ENCODE data around the gene KLHL29. TPM values are rescaled to one million over a fixed set of nuclear protein-coding genes. Genes with fewer than 3 reads are reported as not detected.
"Not testable (repeated sequence)": the region's sequence is repeated elsewhere in the genome, so short reads cannot be mapped to it uniquely, and the experiment has no call there.

The KLHL29 gene
- total RNA-seq, 1 donor from 2014 or later, result 2.2 TPM

DNA sequence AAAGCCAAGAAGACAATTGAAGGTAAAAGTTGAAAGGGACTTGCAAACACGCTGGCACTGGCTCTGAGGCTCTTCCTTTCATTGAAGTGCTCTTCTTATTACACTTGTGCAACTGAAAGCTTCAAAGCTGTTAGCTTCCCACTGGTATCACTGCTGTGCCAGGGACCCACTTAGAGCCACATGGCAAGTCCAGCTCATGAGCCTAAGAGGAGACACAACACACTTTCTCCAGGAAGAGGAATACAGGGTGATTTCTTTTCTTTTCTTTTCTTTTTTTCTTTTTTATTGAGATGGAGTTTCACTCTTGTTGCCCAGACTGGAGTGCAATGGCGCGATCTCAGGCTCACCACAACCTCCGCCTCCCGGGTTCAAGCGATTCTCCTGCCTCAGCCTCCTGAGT is 323.8 kb downstream of the KLHL29 start:
- no peak for DNase-seq (ENCODE audit: low read depth in 2 of 2)

DNA sequence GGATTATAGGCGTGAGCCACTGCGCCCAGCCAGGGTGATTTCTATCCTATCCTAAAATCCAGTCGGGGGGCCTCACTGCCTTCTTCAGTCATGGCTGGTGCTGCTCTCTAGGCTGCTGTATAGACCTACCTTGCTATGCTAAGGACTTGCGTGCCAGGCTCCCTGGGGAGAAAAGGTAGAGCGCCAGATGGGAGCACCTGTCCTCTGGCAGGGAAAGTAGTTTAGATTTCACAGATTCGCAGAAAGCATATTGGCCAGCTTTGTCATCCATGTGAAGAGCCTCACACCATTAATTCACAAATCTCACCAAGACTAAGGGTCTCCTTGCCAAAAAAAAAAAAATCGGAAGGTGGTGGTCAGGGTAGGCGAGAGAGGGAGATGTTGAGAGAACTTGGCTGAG is 324.3 kb downstream of the KLHL29 start:
- DNase-seq (ENCODE audit: low read depth in 2 of 2), result no peak

DNA sequence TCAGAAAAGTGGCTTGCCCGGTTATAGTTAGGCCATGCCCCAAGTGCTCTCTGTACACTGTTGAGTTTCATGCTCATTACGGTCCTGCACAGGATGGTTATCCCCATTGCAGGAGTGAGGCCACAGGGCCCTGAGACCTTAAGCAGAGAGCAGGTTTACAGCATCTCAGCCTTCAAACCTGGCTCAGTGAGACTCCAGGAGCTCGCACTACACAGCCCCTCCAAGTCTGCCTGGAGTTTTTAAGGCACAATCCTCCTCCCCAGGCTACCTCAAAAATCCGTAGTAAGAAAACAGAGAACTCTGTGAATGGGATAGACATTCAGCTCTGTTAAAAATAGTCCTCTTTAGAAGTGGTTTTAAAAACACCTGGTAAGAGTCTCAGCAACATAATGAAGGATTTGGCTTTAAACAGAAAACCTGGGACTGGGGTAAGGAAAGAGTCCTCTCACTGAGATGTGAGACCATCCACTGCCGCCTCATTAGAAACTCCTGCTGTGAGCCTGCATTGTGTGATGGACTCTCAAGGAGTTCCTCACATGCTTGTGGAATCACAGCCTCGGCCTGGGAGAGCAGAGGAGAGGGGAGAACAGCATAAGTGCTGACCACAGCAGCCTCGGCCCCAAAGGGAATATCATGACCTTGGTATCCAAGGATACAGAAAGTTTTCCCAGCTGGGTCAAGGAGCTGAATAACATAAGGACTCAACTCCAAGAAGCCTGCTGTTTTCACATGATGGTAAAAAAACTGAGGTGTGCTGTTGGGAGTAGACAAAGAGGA is 327.2 kb downstream of the KLHL29 start:
- DNase-seq (ENCODE audit: low read depth in 2 of 2), result no peak

DNA sequence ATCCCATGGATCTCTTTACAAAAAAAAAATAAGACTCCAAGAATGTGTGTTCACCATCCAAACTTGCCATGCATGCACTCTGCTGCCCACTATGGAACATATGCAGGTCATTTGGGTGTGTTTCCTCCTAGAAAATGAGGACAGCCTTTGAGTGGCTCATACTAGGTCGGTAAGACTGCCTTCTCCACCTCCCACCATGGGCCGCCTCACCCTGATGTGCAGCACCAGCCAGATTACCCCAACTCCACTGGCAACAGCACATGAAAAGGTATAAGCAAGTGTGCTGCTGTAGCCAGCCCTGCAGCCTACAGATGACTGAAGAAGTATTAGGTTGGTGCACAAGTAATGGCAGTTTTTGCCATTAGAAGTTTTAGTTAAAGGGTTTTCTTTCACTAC is 327.8 kb downstream of the KLHL29 start:
- DNase-seq (ENCODE audit: low read depth in 2 of 2), result no peak

DNA sequence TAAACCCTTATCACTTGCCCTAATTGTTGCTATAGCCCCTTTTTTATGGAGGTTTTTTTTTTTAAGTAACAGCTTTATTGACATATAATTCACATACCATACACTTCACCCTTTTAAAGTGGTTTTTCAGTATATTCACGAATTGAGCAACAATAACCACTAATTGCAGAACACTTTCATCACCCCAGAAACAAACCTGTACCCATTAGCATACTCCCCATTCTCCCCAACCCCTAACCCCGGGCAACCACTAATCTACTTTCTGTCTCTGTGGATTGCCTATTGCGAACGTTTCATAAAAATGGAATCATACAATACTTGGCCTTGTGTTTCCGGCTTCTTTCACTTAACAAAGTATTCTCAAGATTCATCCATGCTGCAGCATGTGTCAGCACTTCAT is 328.4 kb downstream of the KLHL29 start:
- DNase-seq (ENCODE audit: low read depth in 2 of 2), result no peak

DNA sequence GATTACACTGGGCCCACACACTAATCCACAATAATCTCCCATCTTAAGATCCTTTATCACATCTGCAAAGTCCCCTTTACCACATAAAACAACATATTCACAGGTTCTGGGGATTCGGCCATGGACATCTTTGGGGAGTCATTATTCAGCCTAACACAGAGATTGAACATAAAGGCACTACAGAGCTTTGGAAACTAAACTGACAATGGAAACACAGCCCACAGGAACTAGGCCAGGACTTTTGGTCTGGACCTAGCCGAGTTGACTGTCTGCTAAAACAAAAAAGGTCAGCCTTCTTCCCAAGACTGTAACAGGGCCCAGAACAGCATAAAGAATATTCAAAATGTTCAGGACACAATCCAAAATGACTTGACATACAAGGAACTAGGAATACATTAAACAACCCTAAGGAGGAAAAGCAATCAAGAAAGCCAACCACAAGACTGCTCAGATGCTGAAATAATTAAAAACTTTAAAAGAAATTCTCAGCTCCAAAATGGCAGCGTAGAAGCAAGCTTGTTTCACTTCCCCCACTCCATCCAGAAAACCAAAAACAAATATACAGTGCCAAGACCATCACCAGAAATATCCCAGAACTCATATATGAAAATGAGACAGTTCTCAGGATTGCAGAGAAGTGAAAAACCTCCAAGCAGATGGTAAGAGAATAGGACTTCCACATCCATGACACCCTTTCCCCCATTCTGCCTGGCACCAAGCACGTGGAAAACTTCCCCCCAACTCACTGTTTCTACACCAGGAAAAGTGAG is 334.1 kb downstream of the KLHL29 start:
- DNase-seq (ENCODE audit: low read depth in 2 of 2), result no peak

DNA sequence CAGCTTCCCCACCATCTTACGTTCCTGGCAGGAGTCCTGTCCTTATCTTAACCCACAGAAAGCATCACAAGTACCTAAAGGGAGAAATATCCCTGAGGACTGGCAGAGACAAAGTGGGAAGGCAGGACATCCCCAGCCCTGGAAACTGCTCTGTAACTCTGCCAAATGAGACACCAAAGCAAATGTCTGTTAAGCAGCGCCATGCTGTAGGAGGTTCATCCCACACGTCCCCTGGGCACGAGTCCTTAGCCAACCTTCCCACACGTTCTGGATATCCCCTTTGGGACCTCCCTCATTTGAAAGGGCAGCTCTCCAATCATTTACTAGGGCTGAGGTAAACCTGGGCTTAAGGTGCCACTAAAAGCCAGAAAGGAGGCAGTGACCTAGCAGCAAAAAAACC is 334.7 kb downstream of the KLHL29 start:
- DNase-seq (ENCODE audit: low read depth in 2 of 2), result no peak

DNA sequence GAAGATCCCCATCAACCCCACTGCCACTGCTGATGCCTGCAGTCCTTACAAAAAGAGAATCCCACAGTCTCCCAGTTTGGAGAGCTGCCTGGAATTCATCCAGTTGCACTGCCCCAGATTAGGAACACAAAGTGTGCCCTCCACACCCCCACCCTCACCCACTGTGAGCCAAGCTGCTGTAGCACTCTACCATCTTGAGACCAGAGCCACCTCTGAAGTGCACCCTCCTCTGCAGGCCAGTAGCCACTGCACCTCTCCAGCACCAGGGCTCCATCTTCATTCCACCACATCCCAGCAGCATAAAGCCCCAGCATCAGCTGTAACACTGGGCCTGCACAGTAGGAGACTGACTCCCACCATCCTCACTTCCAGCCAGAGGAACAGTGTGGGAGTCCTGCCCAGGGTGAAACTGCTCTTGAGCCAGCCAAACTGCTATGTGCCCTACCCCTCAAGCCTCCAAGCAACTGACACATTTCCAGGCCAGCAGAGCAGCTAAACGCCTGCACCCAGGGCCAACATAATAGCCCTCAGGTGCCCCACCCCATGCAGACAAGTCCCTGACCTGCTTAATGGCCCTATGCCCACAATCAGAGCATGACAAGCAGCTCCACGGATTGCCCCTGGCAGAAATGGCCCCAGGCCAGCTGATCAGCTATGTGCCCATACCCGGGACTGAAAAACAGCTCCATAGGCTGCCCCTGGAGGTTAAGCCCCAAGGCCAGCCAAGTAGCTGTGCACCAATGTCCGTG is 335.9 kb downstream of the KLHL29 start:
- DNase-seq (ENCODE audit: low read depth in 2 of 2), result no peak

DNA sequence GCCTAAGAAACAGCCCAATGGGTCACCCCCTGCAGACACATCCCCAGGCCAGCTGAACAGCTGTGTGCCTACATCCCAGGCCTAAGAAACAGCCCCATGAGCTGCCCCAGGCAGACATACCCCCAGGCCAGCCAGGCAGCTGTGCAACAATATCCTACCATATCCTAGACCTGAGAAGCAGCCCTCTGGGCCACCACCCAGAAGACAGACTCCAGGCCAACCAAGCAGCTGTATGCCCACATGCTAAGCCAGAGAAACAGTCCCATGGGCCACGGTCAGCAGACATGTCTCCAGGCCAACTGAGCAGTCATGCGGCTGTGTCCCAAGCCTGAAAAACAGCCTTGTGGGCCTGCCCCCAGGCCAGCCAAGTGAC is 336.5 kb downstream of the KLHL29 start:
- no peak for DNase-seq (ENCODE audit: low read depth in 2 of 2)

DNA sequence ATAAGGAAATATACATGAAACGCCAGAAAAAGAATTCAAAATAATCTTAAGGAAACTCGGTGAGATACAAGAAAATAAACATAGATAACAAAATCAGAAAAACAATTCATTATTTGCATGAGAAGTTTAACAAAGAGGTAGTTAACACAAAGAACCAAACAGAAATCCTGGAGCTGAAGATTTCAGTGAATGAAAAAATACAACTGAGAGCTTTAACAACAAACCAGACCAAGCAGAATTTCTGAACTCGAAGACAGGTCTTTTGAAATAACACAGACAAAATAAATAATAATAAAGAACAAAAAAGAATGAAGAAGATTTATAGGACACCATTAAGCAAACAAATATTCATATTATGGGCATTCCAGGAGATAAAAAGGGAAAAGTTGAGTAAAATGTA is 337.3 kb downstream of the KLHL29 start:
- no peak for DNase-seq (ENCODE audit: low read depth in 2 of 2)

DNA sequence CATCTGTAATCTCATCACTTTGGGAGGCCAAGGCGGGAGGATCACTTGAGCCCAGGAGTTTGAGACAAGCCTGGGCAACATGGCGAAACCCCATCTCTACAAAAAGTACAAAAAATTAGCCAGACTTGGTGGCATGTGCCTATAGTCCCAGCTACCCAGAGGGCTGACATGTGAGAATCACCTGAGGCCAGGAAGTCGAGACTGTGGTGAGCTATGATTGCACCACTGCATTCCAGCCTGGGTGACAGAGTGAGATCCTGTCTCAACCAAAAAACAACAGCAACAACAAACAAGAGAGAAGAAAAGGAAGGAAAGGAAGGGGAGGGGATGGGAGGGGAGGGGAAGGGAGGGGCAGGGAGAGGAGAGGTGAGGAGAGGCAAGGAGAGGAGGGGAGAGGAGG is 338.1 kb downstream of the KLHL29 start:
- DNase-seq (ENCODE audit: low read depth in 2 of 2), result not testable (repeated sequence)

DNA sequence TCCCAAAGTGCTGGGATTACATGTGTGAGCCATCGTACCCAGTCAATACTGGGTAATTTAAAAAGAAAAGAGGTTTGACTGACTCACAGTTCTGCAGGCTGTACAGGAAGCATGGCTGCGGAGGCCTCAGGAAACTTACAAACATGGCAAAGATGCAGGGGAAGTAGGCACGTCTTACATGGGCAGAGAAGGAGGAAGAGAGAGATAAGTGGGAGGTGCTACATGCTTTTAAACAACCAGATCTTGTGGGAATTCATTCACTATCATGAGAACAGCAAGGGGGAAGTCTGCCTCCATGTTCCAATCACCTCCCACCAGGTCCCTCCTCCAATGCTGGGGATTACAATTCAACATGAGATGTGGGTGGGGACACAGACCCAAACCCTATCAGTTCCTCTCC is 349.4 kb downstream of the KLHL29 start:
- DNase-seq (ENCODE audit: low read depth in 2 of 2), result peak in 1 of 2 donors; percentile 6

DNA sequence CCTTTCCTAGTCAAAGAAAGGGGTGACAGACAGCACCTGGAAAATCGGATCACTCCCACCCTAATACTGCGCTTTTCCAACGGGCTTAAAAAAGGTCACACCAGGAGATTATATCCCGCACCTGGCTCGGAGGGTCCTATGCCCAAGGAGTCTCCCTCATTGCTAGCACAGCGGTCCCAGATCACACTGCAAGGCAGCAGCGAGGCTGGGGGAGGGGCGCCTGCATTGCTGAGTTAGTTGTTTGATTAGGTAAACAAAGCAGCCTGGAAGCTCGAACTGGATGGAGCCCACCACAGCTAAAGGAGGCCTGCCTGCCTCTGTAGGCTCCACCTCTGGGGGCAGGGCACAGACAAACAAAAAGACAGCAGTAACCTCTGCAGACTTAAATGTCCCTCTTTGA is 351.8 kb downstream of the KLHL29 start:
- DNase-seq (ENCODE audit: low read depth in 2 of 2), result not testable (repeated sequence)

DNA sequence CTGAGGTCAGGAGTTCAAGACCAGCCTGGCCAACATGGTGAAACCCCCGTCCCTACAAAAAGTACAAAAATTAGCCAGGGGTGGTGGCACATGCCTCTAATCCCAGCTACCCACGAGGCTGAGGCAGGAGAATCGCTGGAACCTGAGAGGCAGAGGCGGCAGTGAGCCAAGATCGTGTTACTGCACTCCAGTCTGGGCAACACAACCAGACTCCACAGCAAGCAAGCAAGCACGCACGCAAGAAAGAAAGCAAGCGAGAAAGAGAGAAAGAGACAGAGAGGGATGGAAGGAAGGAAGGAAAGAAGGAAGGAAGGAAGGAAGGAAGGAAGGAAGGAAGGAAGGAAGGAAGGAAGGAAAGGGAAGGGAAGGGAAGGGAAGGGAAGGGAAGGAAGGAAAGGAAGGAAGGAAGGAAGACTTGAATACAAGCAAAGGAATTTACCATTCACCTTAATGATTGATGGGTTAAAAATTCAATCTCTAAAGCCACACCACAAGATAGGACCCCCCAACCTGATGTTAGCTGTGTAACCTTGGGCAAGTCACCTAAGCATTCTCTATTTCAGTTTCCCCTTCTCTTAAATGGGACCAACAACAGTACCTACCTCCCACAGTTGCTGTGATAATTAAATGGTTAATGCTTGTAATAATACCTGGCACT is 360.2 kb downstream of the KLHL29 start:
- DNase-seq (ENCODE audit: low read depth in 2 of 2), result no peak

DNA sequence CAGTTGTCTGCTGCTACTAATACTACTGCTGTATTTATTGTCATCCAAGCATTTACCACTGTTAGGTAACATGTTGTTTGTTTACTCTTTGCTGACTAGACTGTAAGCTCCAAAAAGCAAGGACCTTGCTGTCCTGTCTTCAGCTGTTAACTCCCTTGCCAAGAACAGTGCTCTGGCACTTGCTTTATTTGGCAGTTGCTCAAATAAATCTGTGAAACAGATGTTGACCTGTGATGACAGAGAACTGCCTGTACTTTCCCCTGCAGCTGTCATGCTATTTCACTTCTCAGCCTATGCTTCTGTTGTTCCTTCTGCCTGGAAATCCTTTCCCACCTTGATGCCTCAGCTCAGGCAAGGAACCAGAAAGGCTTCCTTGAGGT is 360.7 kb downstream of the KLHL29 start:
- peak; percentile 22 to 50 for DNase-seq (ENCODE audit: low read depth in 2 of 2)

DNA sequence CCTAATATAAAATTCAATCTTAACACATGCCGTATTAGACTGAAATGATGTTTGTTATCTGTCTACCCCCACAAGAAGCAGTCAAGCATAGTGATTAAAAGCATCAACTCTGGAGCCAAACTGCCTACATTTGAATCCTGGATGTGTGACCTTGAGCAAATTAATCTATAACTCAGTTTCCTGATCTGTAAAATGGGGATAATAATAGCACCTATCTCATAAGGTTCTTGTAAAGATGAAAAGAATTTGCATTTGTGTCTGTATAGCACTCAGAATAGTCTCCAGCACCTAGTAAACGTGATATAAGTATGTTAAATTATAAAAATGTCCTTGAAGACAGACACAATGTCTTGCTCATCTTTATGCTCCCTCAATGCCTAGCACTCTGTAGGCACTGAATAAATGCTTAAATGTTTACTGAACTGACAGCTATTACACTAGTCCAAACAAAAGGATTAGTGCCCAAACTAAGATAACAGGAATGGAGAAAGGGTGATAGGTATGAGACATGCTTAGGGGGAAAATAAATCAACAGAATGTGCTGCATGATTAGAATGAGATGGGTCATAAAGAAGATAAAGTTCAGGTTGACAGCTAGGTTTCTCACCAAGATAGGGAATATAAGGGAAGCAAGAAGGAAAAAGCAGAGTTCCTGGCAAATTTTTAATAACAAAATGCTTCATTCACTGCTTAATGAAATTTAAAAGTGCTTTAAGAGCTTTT is 361.3 kb downstream of the KLHL29 start:
- no peak for DNase-seq (ENCODE audit: low read depth in 2 of 2)

DNA sequence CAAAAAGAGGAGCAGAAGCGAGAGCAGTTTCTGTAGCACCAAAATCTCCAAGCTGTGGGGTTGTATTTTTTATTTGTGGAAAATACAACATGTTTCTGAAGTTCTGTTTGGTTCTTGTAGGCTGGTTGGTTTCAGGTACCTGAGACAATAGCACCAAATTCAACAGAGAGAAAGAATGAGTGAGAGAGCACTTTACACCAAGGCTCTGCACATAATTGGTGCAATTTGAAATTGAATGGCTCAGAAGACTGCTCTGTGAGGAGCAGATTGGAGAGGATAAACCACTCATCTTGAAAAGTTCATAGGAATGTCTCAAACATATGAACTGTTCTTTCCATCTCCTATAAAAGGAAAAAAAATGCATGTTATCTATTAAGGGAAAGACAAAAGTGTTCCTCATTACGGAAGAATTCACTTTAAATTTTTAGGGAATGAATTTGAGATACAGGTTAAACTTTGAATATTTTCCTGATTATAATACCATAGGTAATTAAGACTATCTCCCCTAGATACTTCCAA is 366.8 kb downstream of the KLHL29 start:
- DNase-seq (ENCODE audit: low read depth in 2 of 2), result no peak

DNA sequence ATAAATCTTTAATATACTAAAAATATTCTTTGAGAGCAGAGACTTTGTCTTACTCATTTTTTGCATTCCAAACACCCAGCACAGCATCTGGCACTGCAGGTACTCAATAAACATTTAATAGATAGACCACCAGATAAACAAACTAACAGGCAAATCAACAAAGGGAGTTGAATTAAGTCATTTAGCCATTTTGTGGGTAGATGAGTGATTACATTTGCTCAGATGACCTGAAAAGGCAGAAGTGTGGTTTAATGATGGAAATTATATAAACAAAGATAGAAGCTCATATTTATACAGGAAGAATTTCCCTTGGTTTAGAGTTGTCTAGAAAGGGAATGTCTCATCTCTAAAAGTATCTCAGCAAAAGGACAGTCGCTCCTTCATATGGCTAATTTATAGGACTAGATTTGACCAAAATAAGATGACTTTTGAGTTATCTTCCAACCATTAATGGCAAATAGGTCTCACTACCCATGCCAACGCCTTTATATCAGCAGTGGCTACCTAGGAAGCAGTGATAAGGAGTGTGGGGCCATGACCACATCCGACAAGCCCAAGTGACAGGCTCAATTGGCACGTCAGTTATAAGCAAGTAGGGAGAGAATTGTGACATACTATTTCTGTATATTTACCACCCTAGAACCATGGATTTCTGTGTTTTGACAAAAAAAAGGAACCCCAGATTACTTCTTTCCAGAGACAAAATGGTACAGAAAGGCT is 368.5 kb downstream of the KLHL29 start:
- no peak for DNase-seq (ENCODE audit: low read depth in 2 of 2)

DNA sequence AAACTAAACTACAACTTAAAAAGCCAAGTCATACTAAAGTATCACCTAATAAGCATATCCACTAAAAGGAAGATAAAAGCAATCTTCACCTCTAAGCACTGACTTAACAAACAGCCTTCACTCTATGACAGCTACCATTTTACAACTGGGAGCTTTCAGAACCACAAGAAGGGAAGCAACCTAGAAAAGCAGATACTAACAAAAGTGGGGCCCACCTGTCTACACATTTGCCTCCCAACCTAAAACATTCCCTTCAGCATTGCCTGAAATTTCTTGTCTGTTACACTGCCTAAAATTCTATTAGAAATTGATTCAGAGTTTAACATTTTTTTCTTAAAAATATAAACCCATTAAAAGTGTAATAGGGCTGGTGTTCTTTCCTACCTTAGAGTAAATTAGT is 370.0 kb downstream of the KLHL29 start:
- no peak for DNase-seq (ENCODE audit: low read depth in 2 of 2)

DNA sequence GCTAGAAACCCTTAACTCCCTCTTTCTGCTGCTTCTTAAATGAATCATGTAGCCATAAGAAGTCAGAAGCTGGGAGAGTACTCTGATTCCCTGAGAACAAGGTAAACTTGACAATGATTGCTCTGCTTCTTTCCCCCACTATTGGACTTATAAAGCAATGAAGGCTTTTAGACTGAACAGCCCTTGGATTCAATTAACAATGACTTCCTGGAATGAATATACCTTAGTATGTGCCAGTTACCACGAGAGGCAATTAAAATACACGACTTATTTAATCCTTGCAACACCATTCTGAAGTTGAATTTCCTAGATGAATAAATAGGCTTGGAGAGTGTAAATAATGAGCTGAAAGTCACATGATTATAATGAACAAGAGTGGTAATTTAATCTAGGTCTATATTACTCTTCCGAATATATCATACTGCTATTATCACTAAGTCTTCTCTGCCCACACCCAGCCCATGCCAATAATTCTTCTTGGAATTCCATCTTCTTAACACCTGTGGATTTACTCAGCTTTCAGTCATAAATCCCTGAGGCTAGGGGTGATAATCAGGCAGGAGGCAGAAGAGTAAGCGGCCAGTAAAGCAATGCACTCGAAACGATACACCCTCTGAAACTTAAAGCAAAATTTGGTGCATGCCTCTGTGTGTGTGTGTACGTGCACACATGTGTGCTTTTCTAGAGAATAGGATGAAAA is 371.8 kb downstream of the KLHL29 start:
- DNase-seq (ENCODE audit: low read depth in 2 of 2), result no peak
